NCI-H2227 (cell line): Measurements from ENCODE around the gene SNX20.
A peak's percentile ranks its signal among the peaks of the same experiment; 100 is the strongest.

Source experiments
- DNase-seq: peaks from one replicate; lab custom pipeline; 2025; ENCODE audit not compliant: unreplicated experiment; lab: John Stamatoyannopoulos, UW

The SNX20 gene, protein sequence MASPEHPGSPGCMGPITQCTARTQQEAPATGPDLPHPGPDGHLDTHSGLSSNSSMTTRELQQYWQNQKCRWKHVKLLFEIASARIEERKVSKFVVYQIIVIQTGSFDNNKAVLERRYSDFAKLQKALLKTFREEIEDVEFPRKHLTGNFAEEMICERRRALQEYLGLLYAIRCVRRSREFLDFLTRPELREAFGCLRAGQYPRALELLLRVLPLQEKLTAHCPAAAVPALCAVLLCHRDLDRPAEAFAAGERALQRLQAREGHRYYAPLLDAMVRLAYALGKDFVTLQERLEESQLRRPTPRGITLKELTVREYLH

DNA sequence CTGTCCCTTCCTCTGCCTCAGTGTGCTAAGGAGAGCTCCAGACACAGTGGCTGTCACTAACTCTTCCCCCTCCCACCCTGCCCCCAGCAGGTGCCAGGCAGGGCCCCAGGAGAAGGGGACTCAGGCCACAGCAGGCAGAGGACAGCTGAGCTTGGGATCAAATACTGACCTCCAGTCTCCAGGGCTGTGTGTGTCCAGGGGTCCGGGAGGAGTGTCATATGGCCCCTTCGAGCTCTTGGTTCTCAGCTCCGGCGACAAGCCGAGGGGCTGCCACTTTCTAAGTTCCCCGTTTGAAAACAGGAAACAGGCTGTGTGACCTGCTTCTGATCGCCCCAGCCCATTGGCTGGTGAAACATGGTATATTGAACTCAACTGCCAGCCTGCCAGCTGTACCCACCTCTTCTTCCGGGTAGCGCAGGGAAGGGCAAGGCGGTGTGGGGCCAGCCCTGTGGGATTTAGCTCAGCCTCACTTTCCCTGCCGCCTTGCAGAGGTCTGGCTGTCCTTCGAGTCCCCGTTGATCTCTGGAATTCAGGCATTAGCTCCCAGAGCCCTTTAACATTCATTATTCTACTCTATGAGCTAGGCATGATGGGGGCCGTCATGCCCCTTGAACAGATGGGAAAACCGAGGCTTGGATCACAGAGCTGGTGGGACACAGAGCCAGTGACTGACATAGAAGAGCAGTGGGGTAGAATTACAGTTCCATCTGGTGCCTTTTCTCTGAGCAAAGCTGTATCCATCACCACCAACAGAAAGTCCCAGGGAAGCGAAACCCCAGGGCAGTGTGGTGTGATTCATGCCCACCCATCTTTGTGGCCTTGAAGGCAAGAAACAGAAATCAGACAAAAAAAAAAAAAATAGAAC, at the start of gene SNX20:
Gene SNX20, minus strand, starts transcription at position 292 of the 865 bp plus-strand sequence. CDS start 3,786 bp downstream, outside the sequence.
- no peak for DNase-seq

DNA sequence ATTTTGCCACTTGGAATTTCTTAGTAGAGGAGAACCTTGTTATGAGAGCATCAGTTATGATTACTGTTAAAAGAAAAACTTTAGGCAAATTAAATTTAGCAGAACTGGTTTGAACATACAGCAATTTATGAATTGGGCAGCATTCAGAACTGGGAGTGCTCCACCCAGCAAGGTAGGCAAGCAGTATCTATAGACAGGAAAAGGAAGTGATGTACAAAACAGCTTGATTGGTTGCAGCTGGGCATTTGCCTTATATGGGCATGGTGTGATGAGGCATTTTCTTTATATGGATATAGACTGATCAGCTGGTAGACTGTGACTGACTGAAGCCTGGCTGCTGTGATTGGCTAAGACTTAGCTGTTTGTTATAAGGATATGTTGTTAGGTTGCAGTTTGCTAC, 43.2 kb upstream of the SNX20 start:
- no peak for DNase-seq

DNA sequence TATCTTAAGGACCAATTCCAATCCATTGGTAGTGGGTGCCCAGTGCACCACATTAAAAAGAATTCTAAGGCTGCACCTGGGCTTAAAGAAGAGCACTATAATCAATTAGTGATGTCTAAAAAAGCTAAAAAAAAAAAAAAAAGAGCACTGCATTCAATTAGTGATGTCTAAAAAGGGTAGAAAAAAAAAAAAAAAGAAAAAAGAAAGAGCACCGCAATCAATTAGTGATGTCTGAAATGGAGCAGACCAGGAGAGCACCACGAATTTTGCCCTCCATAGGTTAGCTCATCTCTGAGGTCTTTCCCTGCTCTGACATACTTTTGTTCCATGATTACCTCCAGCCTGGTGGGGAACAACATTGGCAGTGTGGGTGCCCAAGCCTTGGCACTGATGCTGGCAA, 41.8 kb upstream of the SNX20 start:
- no peak for DNase-seq

DNA sequence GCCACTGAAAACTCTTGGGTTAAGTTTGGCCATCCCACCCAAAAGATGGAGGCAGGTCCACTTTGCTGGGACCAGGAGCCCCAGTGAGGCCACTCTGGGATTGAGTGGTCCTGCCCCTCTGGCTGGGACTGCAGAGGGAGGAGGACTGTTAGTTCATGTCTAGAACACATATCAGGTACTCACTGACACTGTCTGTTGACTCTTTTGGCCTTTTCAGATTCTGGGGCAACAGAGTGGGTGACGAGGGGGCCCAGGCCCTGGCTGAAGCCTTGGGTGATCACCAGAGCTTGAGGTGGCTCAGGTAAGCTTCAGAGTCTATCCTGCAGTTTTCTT, 41.3 kb upstream of the SNX20 start:
- no peak for DNase-seq

DNA sequence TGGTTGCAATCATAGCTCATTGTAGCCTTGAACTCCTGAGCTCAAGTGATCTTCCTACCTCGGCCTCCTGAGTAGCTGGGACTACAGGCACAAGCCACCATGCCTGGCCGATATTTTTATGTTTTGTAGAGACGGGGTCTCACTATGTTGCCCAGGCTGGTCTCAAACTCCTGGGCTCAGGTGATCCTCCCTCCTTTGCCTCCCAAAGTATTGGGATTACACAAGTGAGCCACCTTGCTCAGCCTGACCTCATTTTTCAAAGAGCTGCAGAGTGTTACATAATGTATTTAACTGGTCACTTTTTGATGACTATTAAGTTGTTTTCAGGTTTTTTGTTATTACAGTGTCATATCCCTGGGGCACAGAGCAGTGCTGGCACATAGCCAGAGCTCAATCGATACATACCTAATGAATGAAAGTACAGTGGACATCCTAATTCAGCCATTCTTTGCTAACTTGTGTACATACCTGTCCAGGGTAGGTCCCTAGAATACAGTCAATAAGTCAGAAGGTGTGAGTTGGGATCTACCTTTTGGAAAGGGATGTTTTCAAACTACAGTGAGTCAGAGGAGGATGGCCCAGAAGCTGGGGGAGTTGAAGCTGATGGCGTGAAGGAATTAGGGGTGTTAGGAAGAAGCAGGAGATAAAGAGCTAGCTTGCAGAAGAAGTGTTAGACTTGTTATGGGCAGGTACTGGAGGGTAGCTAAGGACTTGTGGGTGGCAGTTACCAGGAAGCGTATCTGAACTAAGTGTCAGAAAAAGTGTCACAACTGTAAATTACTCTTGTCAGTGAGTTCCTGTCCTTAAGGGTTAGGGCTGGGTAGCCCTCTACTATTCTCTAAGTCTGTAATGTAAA, 40.7 kb upstream of the SNX20 start:
- DNase-seq, result no peak

DNA sequence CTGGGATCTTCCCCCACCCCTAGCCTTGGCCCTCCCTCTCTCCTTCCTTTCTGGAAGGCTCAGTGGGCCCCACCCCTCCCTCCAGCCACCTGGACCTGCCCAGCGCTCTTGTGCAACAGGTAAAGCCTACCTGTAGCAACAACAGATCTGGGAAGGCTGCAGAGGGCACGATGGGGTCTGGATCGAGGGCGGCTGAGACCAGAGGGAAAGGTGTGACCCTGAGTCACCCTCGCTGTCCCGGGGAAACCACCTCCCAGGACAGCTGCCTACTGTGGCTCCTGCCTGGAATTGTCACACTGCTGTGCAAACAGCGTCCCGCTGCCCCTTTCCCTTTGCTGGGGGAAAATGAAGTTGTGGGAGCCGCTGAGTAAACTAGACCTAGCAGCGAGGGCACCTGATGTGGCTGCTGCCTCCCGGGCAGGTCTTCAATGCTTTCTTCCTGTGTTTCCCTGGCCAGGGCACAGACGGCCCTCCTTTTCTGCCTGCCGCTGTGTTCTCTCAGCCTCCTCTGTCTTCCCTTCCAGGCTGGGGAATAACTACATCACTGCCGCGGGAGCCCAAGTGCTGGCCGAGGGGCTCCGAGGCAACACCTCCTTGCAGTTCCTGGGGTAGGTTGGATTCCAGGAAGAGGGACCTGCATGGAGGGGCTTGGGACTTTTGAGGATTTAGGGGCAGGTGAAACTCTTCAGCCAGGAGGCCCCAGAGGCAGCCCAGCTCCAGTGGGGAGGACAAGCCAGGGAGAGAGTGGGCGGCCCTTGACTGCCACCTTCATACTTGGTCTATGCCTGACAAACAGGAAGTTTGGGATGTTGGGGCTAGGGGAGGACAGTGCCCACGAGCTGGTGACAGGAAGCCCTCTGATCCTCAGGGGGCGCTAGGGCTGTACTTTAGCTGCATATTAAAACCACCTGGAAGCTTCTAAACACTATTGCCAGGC, 38.6 kb upstream of the SNX20 start:
- no peak for DNase-seq

DNA sequence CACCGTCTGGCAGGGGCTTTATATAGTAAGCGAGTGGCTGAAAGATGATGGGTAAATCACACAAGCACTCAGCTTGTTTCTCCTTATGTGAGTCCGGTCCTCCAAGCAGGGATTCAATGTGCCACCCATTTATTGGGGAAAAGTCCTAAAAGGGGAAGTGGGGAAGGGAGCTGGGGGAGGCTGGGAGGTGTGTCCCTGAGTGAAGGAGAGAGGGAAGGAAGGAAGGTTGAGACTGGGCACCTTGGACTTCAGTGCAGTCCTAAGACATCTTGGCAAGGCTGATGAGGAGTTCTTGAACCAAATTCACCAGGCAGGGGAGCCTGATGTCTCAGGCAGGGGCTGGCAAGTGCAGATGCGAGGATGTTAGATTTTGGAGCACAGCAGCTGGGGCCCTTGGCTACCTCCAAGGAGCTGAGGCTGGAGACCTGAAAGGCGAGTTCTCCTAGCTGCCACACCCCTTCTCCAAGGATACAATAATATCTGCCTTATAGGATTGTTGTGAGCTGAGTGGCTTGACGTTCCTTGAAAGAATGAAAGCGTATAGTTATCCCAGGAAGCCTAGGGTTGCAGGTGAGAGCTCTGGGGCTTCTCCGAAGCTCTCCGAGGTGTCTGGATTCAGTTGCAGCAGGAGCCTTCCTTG, 37.8 kb upstream of the SNX20 start:
- DNase-seq, result no peak

DNA sequence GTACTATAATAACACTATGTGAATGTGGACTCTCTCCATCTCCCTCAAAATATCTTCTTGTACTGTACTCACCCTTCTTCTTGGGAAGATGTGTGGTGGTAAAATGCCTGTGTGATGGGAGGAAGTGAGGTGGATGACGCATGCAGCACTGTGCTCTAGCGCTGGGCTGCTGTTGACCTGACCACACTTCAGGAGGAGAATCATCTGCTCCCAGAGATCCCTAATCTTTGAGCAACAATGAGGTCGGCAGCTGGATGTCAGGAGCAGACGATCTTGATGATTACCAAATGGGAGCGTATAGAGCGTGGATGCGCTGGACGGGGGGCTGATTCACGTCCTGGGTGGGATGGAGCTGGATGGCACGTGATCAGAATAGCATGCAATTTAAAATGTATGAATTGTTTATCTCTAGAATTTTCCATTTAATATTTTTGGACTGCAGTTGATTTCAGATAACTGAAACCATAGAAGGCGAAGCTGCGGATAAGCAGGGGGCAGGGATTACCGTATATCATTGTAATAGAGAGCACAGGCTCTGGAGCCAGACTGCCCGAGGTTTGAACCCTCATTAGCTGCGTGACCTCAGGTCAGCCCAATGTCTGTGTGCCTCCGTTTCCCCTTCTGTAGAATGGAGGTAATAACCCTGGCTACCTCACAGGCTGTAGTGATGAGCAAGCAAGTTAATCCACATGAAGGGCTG, 37.1 kb upstream of the SNX20 start:
- DNase-seq, result no peak

DNA sequence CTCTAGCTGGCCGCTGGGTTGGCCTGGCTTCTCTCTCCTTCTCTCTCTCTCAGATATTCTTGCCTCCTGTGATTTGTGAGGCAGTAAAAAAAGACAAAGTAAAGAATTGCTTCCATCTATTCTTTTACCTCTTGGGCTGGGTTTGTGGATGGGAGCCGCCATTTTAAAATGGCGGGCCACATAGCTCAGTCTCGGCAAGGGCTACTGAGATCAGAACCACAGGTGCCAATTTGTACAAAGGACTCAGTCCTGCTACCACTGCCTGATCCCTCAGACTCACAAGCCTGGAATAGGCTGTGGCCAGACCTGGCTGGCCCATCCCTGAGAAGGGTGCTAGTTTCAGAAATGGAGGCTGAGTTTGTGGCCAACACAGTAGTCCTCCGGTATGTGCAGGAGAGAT, 36.4 kb upstream of the SNX20 start:
- DNase-seq, result no peak

DNA sequence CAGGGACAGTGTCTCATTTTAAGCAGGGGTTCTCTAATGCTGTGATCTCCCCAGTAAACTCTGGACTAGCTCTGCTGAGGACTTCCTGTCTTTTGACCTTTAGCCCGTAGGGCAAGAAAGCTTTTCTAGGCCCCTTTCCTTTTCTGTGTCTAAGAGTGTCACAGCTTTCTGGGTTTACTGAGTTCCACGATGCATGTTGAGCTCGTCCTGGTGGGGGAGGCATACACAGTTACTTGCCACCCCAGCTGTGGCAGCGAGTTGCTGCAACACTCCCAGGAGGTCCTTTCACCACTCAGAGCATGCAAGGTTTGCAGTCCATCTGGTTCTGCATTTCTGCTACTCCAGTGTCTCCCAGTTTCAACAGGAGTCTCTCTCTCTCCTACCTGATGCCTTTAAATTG, 36.0 kb upstream of the SNX20 start:
- no peak for DNase-seq

DNA sequence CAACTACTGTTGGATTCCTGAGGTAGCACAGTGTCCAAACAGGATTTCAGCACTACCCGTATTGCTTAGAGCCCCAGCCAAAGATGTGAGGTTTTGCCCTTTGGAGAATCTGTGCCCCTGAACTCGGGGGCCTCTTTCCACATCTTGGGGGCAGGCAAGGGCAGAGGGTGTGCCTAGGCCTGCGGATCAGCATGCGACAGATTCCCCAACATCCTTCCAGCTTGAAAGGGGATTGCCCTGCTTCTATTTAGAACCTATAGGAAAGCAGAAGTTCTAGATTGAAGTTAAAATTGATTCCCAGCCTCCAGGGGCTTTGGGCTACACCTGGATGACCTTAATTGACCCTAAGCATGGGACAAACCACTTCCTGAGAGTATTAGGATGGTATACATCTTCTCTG, 31.8 kb upstream of the SNX20 start:
- DNase-seq, result no peak

DNA sequence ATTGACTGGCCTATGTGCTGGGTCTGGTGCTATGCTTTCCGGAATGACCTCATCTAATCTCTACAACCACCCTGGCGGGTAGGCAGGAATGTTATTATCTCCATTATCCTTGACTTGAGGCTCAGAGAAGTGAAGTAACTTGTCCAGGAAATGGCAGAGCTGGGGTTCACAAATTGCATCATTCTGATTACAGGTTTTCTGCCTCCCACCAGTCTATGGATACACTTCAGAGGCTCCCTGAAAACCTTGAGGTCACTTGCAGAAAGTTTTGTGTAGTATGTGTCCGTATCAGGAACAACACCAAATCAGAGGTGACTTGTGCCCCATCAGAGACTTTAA, 31.4 kb upstream of the SNX20 start:
- peak; percentile 10 for DNase-seq

DNA sequence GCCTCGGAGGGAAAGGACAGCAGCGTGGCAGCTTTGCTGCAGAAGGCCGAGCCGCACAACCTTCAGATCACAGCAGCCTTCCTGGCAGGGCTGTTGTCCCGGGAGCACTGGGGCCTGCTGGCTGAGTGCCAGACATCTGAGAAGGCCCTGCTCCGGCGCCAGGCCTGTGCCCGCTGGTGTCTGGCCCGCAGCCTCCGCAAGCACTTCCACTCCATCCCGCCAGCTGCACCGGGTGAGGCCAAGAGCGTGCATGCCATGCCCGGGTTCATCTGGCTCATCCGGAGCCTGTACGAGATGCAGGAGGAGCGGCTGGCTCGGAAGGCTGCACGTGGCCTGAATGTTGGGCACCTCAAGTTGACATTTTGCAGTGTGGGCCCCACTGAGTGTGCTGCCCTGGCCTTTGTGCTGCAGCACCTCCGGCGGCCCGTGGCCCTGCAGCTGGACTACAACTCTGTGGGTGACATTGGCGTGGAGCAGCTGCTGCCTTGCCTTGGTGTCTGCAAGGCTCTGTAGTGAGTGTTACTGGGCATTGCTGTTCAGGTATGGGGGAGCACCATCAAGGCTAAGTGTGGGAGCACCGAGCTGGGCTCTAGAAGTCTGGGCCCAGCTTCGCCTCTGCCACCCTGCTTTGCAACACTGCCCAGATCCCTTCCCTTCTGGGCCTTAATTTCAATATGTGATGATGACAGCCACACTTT, 30.9 kb upstream of the SNX20 start:
- peak; percentile 22 for DNase-seq

DNA sequence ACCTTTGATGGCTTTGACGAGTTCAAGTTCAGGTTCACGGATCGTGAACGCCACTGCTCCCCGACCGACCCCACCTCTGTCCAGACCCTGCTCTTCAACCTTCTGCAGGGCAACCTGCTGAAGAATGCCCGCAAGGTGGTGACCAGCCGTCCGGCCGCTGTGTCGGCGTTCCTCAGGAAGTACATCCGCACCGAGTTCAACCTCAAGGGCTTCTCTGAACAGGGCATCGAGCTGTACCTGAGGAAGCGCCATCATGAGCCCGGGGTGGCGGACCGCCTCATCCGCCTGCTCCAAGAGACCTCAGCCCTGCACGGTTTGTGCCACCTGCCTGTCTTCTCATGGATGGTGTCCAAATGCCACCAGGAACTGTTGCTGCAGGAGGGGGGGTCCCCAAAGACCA, 29.9 kb upstream of the SNX20 start:
- no peak for DNase-seq

DNA sequence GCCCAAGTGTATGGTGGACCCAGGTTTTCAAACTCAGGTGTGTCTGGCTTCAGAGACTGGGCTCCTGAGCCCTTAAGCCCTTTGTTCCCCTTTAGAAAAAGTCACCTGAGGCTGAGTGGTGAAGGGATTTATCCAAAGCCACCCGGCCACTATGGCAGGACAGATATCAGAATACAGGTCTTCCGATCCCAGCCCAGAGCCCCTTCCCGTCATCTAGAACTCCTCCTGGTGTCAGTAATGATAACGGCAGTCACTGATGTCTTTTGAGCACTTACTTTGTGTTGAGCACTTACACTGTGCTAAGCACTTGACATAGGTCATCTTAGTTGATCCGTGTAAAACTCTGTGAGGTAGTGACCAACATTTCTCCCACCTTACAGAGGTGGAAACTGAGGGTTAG, 28.9 kb upstream of the SNX20 start:
- DNase-seq, result no peak

DNA sequence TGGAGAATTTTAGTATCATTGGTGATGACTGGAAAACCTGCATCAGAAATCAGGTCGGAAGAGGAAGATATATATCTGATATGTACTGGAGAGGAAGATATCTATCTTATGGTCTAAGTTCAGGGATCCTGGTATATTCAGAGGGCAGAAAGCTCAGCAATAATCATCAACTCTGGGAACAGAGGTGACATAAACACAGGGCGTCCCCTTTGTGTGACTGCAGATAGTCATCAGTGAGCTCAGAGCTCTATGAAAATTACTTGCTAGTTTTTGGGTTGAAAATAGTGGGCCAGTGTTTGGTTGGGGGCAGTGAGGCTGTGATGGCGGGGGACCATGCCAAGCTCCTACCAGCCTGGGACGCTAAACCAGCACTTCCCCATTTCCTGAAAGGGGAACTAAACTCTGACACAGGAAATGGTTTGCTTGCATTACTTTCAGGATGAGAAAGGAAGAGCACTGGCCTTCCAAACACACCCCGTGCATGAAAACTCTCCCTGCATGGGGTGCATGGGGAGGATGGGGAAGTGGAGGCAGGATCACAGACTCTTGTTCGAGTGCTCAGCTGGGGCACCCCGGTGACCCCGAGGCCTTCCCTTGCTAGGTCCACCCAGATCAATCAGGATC, 28.1 kb upstream of the SNX20 start:
- no peak for DNase-seq

DNA sequence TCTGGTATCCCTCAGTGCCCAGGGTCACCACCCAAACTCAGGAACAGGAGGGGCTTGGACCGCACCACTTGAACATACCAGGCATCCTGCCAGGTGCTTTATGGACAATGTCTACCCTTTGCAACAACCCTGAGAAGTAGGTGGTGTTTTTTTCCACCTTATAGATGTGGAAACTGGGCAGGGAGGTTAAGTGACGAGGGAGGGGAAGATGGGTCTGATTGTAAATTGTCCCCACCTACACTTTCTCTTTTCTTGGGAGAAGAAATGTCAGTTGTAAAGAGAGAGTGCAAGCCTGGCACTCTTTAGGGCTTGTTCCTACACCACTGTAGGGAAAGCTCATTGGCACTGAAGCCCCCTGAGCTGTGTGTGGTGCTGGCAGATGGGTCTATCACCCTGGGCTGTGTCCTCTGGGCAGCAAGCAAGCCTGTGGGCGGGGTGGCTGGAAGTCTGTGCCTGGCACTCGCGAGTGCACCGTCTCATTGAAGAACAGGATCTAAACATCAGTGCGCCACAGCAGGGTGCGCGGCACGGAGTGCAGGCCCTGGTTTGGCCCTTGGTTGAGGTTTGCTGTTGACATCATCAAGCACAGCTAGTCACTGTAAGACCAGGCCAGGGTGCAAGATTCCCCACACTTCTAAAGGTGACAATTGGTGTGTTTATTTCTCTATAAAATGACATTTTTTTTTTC, 27.4 kb upstream of the SNX20 start:
- no peak for DNase-seq

DNA sequence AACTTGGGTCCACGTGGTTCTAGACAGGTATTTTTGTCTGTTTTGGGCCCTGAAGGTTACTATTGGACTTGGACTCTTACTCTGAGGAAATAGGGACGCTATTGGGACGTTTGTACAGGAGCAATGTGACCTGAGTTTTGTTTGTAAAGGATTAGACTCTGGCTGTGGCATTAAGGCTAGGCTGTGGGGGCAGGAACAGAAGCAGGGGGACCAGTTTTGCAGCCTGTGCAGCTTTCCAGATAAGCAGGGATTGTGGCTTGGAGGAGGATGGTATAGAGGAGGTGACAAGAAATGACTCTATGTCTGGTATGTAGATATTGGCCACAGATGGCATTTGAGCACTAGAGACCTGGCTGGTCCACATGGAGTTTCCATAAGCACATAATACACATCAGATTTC, 25.1 kb upstream of the SNX20 start:
- no peak for DNase-seq
